Mucosa of descending colon (tissue), 3 donors: ENCODE measurements around the gene HCLS1. TPM values are rescaled to one million over a fixed set of nuclear protein-coding genes. Genes with fewer than 3 reads are reported as not detected.

Experiments used
- ATAC-seq: fragments of 200-7000 bp; cut with Tn5 transposase; one replicate; pipeline ENCODE4 v1.9.1; 2020; ENCODE audit warnings: mild to moderate bottlenecking, moderate library complexity
- DNase-seq, 3 donors: peaks; one replicate each; pipeline ENCODE4 v3.0.0-alpha.2; 2020
- H3K36me3 ChIP-seq: fragments of 200-600 bp; one replicate; pipeline ENCODE4 v1.8.0; 2021; ENCODE audit warnings: low read depth, mild to moderate bottlenecking
- H3K4me1 ChIP-seq: fragments of 200-600 bp; one replicate; pipeline ENCODE4 v1.8.0; 2021; ENCODE audit warnings: low read depth, mild to moderate bottlenecking
- H3K4me3 ChIP-seq: fragments of 200-600 bp; one replicate; pipeline ENCODE4 v1.8.0; 2021; ENCODE audit warnings: mild to moderate bottlenecking
- H3K9me3 ChIP-seq: fragments of 200-600 bp; one replicate; pipeline ENCODE4 v1.8.0; 2021; ENCODE audit warnings: mild to moderate bottlenecking
- intact Hi-C, 2 donors: fragments of 100-400 bp; cut with DNase I in 1 of 2; cut with micrococcal nuclease in 1 of 2; formaldehyde crosslinking; loops; one replicate each; pipeline versions ENCODE4 v1.11.0 to v1.11.1; 2022; cut with DNase I, micrococcal nuclease
- total RNA-seq, 3 donors: library from RNA; stranded (reverse); fragmentation: NEBNext Ultra II Directional in 2 of 3; extraction: Animal tissue kit (Norgen Biotek cat#: 25700) in 2 of 3; gene quantifications; one replicate each; pipeline versions ENCODE4 v1.2.1 to v1.2.4, GENCODE V29; 2021 to 2023
- TF ChIP-seq, protein P1 (sequence below): fragments of 200-600 bp; IDR thresholded peaks from one replicate; pipeline ENCODE4 v1.8.0; 2022; ENCODE audit warnings: antibody characterized with exemption, mild to moderate bottlenecking
- donor health status: DM: no; HTN: no; CAD: no; lungs with moderate emphysema.
- donor health status: DM: no; HTN: no; CAD: no.
- donor health status: DM: no; HTN: yes; CAD: no.

Gene HCLS1
- total RNA-seq, 3 donors from 2014 or later: 8.8 to 32.1 (median 23.5) TPM

DNA sequence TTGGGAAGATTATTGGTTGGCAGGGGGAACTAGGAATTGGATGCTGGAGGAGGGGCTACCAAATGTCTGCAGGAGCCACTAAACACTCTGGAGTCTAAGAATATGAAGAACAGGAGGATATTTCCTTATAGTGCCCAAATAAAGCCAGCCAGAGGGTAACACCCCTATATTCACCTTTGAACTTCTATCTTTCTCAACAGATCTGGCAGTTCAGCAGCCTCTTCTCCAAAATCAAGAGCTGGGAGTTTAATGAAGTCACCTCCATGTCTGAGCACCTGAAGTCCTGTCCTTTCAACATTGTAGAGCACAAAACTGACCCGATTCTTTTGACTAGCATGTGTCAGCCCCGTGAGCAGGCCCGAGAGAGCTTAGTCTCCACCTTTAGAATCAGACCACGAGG lies 34.2 kb downstream of the HCLS1 start:
- Histone ChIP-seq H3K4me3 (no peak overlapping the region), H3K4me1 (no peaks in the 10 kb centered on the region), H3K9me3 (no peaks in the 10 kb centered on the region), H3K36me3 (no peaks in the 10 kb centered on the region)
- ATAC-seq: no peak
- TF ChIP-seq, protein P1, sequence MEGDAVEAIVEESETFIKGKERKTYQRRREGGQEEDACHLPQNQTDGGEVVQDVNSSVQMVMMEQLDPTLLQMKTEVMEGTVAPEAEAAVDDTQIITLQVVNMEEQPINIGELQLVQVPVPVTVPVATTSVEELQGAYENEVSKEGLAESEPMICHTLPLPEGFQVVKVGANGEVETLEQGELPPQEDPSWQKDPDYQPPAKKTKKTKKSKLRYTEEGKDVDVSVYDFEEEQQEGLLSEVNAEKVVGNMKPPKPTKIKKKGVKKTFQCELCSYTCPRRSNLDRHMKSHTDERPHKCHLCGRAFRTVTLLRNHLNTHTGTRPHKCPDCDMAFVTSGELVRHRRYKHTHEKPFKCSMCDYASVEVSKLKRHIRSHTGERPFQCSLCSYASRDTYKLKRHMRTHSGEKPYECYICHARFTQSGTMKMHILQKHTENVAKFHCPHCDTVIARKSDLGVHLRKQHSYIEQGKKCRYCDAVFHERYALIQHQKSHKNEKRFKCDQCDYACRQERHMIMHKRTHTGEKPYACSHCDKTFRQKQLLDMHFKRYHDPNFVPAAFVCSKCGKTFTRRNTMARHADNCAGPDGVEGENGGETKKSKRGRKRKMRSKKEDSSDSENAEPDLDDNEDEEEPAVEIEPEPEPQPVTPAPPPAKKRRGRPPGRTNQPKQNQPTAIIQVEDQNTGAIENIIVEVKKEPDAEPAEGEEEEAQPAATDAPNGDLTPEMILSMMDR: no peak
- intact Hi-C loops: no loop called here
- DNase-seq: no peak

DNA sequence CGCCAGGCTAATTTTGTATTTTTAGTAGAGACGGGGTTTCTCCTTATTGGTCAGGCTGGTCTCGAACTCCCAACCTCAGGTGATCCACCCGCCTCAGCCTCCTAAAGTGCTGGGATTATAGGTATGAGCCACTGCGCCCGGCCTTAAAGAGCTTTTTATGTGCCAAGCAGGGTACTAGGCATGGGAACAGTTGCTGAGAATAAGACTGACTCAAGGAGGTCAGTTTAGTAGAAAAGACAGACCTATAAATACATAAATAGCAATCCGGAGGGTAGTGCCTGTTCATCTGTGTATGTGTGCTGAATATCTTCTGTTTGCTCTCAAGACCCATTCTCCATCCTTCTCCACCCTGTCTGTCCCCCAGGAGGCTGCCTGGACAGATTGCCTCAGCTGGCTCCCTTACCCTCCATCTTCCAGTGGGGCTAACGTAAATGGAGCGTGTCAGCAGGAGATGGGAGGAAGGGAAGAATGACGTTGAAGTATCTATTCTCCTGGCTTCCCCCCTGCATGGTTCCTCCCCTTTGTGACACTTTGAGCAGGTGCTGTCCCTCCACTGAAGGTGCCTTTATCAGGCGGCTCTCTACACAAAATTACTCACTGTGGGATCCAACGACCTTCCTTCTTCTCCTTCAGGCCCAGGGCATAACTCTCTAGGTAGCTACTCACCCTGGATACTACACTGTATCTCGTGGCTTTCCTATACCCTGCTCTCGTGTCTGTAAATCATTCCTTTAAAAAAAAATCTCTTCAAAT lies 36.4 kb downstream of the HCLS1 start:
- intact Hi-C loops: no loop called here
- DNase-seq (no peak), ATAC-seq (no peak)
- H3K36me3 ChIP-seq: no peaks in the 10 kb centered on the region
- no peak overlapping the region for H3K4me3 ChIP-seq
- no peaks in the 10 kb centered on the region for H3K4me1 ChIP-seq
- no peaks in the 10 kb centered on the region for H3K9me3 ChIP-seq
- TF ChIP-seq, protein P1: no peak

DNA sequence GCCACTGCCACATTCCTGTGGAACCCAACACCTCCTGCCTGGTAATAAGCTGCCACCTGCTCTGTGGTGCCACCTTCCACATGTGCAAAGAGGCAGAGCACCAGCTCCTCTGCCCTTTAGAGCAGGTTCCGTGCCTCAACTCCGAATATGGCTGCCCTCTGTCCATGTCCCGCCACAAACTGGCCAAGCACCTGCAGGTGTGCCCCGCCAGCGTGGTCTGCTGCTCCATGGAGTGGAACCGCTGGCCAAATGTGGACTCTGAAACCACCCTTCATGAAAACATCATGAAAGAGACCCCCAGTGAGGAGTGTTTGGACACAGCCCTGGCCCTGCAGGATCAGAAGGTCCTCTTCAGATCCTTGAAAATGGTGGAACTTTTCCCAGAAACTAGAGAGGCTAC lies 39.2 kb downstream of the HCLS1 start:
- Histone ChIP-seq H3K36me3 (no peaks in the 10 kb centered on the region), H3K9me3 (no peaks in the 10 kb centered on the region), H3K4me3 (no peak overlapping the region), H3K4me1 (no peaks in the 10 kb centered on the region)
- intact Hi-C loops: no loop called here
- ATAC-seq (no peak), DNase-seq (no peak)
- TF ChIP-seq, protein P1: no peak

DNA sequence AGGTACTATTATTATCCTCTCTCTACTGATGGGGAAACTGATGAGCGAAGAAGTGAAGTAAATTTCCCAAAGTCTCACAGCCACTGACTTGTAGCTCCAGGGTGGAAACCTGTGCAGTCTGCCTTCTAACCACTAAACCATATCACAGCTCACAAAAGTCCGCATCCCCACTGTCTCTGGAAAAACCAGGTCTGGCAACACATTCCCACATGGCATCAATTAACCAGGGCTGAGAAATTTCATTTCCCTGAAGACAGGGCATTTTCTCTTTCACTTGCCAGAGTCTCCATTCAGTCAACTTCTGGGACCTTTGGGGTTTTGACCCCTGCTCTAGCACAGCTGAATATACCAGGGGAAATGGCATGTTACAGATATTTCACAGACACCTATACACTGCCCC lies 41.0 kb downstream of the HCLS1 start:
- DNase-seq: no peak
- Histone ChIP-seq H3K36me3 (no peaks in the 10 kb centered on the region), H3K4me1 (no peaks in the 10 kb centered on the region), H3K9me3 (no peaks in the 10 kb centered on the region), H3K4me3 (no peak overlapping the region)
- intact Hi-C loops: no loop called here
- TF ChIP-seq, protein P1: no peak
- ATAC-seq: no peak

DNA sequence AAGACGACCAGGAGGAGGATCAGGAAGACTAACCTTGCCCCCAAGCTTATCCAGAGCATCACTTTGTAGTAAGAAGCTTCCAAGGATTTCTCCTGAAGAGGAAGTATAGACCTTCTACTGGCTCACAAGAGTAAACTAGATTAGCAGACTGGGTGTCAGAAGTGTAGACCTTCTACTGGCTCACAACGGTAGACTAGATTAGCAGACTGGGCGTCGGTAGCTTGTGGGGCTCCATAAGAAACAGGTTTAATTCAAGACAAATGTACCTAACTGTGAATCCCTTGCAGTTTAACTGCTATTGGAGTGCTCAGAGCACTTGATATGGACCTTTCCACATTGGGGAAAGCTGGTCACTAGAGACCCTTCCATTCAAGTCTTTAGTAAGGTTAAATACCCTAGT lies 54.6 kb downstream of the HCLS1 start:
- no peaks in the 10 kb centered on the region for H3K4me1 ChIP-seq
- intact Hi-C loops: no loop called here
- no peak overlapping the region for H3K4me3 ChIP-seq
- H3K36me3 ChIP-seq: no peaks in the 10 kb centered on the region
- TF ChIP-seq, protein P1: no peak
- ATAC-seq (no peak), DNase-seq (no peak)
- H3K9me3 ChIP-seq: no peaks in the 10 kb centered on the region
